ENCODE measurements around the gene SOD2.
"Not testable (repeated sequence)": the region's sequence is repeated elsewhere in the genome, so short reads cannot be mapped to it uniquely, and the experiment has no call there.

The SOD2 gene

GRCh38 chr6:159716247-159717096, 23.4 kb upstream of the SOD2 start:
- DNase-seq (ENCODE audit: low spot score): no peak

- no peak for DNase-seq (ENCODE audit: low spot score)
Measured at GRCh38 chr6:159715605-159716004, 22.6 kb upstream of the SOD2 start.

- no peak for DNase-seq (ENCODE audit: low spot score)
Measured at GRCh38 chr6:159715166-159715565, 22.1 kb upstream of the SOD2 start.

GRCh38 chr6:159714404-159714803, 21.4 kb upstream of the SOD2 start:
- no peak for DNase-seq (ENCODE audit: low spot score)

GRCh38 chr6:159713984-159714383, 20.9 kb upstream of the SOD2 start:
- no peak for DNase-seq (ENCODE audit: low spot score)

GRCh38 chr6:159712389-159712788, 19.3 kb upstream of the SOD2 start:
- DNase-seq (ENCODE audit: low spot score): not testable (repeated sequence)

GRCh38 chr6:159710603-159711002, 17.6 kb upstream of the SOD2 start:
- DNase-seq (ENCODE audit: low spot score): not testable (repeated sequence)

- DNase-seq (ENCODE audit: low spot score): no peak
Measured at GRCh38 chr6:159701413-159701999, 8.5 kb upstream of the SOD2 start.

GRCh38 chr6:159700970-159701369, 7.9 kb upstream of the SOD2 start:
- no peak for DNase-seq (ENCODE audit: low spot score)

- no peak for DNase-seq (ENCODE audit: low spot score)
Measured at GRCh38 chr6:159695984-159696383, 2.9 kb upstream of the SOD2 start.

- DNase-seq (ENCODE audit: low spot score): peak; percentile 76
Measured at GRCh38 chr6:159693894-159694545, 979 bp upstream of the SOD2 start.

- DNase-seq (ENCODE audit: low spot score): no peak
Measured at GRCh38 chr6:159692303-159693127, 526 bp downstream of the SOD2 start.

- DNase-seq (ENCODE audit: low spot score): no peak
Measured at GRCh38 chr6:159691963-159692287, 1.1 kb downstream of the SOD2 start.

- DNase-seq (ENCODE audit: low spot score): peak; percentile 76
Measured at GRCh38 chr6:159691133-159691962, 1.7 kb downstream of the SOD2 start.

GRCh38 chr6:159690135-159690534, 2.9 kb downstream of the SOD2 start:
- DNase-seq (ENCODE audit: low spot score): not testable (repeated sequence)

GRCh38 chr6:159689001-159689400, 4.0 kb downstream of the SOD2 start:
- no peak for DNase-seq (ENCODE audit: low spot score)

- DNase-seq (ENCODE audit: low spot score): no peak
Measured at GRCh38 chr6:159688266-159688905, 4.7 kb downstream of the SOD2 start.

- DNase-seq (ENCODE audit: low spot score): no peak
Measured at GRCh38 chr6:159687341-159687740, 5.7 kb downstream of the SOD2 start.

GRCh38 chr6:159686703-159687102, 6.3 kb downstream of the SOD2 start:
- no peak for DNase-seq (ENCODE audit: low spot score)

GRCh38 chr6:159686040-159686439, 7.0 kb downstream of the SOD2 start:
- DNase-seq (ENCODE audit: low spot score): no peak

- no peak for DNase-seq (ENCODE audit: low spot score)
Measured at GRCh38 chr6:159684013-159684304, 9.1 kb downstream of the SOD2 start.

All from kidney capillary endothelial cell (primary cell).